ENCODE data around the gene JPH3. TPM values are rescaled to one million over a fixed set of nuclear protein-coding genes. Genes with fewer than 3 reads are reported as not detected.

The JPH3 gene
- polyA plus RNA-seq, 1 donor (not counting 4 experiments of a cell fraction or from before 2014, with no cell fraction given): not detected

- H4K20me1 ChIP-seq (ENCODE audit: control insufficient read depth, extremely low read depth, insufficient read depth, low read length): no peaks in the 10 kb centered on the region
- DNase-seq (ENCODE audit: low read depth, low spot score) (no peak), FAIRE-seq (no peak)
- peaks cover 8 to 10% of the 10 kb centered on the region in 2 experiments for H3K36me3 ChIP-seq (ENCODE audit: control insufficient read depth in 2 of 2, extremely low read depth in 1 of 2, insufficient read depth in 2 of 2, low read length in 2 of 2)
- H2AFZ ChIP-seq (ENCODE audit: control insufficient read depth, low read length): no peak overlapping the region
- no peak overlapping the region for H3K4me3 ChIP-seq (ENCODE audit: control insufficient read depth in 2 of 3, extremely low read depth in 1 of 3, insufficient read depth in 2 of 3, low read depth in 1 of 3, low read length in 3 of 3)
- no peak overlapping the region for H3K9ac ChIP-seq (ENCODE audit: control insufficient read depth, extremely low read depth, insufficient read depth, low read length)
- H3K9me3 ChIP-seq (ENCODE audit: control insufficient read depth, low read depth, low read length): no peaks in the 10 kb centered on the region
- TF ChIP-seq CTCF (optimal IDR thresholded peaks at IDR 0.05 in 1 of 3, IDR thresholded peaks at IDR 0.05 in 1 of 3, conservative IDR thresholded peaks at IDR 0.05 in 1 of 3; ENCODE audit: extremely low read depth in 1 of 3, insufficient read depth in 2 of 3, low read length in 3 of 3) (no peak), EZH2 (IDR thresholded peaks at IDR 0.05; ENCODE audit: low read length) (no peak)
- no peak overlapping the region for H3K27ac ChIP-seq (ENCODE audit: control insufficient read depth, insufficient read depth, low read length)
- no peaks in the 10 kb centered on the region for H3K4me1 ChIP-seq (ENCODE audit: control insufficient read depth, extremely low read depth, insufficient read depth, low read length)
- H3K9me1 ChIP-seq (ENCODE audit: control insufficient read depth, extremely low read depth, insufficient read depth, low read length): no peaks in the 10 kb centered on the region
- no peak overlapping the region for H3K4me2 ChIP-seq (ENCODE audit: control insufficient read depth, extremely low read depth, insufficient read depth, low read depth, low read length)
- no peaks in the 10 kb centered on the region for H3K79me2 ChIP-seq (ENCODE audit: control insufficient read depth, insufficient read depth, low read length)
- H3K27me3 ChIP-seq (ENCODE audit: control insufficient read depth, extremely low read depth, insufficient read depth, low read length): no peaks in the 10 kb centered on the region
- dilution Hi-C loops (cut with MboI; ENCODE audit: extremely low pct_ligation_motif_present, low sequenced_read_pairs): no loop called here
Measured at GRCh38 chr16:87697792-87698191, 95.5 kb downstream of the JPH3 start.

- no peak for TF ChIP-seq EZH2 (IDR thresholded peaks at IDR 0.05; ENCODE audit: low read length)
- no peak for TF ChIP-seq CTCF (optimal IDR thresholded peaks at IDR 0.05 in 1 of 3, IDR thresholded peaks at IDR 0.05 in 1 of 3, conservative IDR thresholded peaks at IDR 0.05 in 1 of 3; ENCODE audit: extremely low read depth in 1 of 3, insufficient read depth in 2 of 3, low read length in 3 of 3)
- H3K9me1 ChIP-seq (ENCODE audit: control insufficient read depth, extremely low read depth, insufficient read depth, low read length): no peaks in the 10 kb centered on the region
Measured at GRCh38 chr16:87698241-87698640, 95.9 kb downstream of the JPH3 start.

More at GRCh38 chr16:87698241-87698640, 95.9 kb downstream of the JPH3 start:
- H3K4me2 ChIP-seq (ENCODE audit: control insufficient read depth, extremely low read depth, insufficient read depth, low read depth, low read length): no peak overlapping the region
- no peaks in the 10 kb centered on the region for H3K9me3 ChIP-seq (ENCODE audit: control insufficient read depth, low read depth, low read length)
- dilution Hi-C loops (cut with MboI; ENCODE audit: extremely low pct_ligation_motif_present, low sequenced_read_pairs): no loop called here
- H3K9ac ChIP-seq (ENCODE audit: control insufficient read depth, extremely low read depth, insufficient read depth, low read length): no peak overlapping the region
- no peaks in the 10 kb centered on the region for H3K27me3 ChIP-seq (ENCODE audit: control insufficient read depth, extremely low read depth, insufficient read depth, low read length)
- H3K36me3 ChIP-seq (ENCODE audit: control insufficient read depth in 2 of 2, extremely low read depth in 1 of 2, insufficient read depth in 2 of 2, low read length in 2 of 2): peaks cover 9 to 10% of the 10 kb centered on the region in 2 experiments
- H3K4me3 ChIP-seq (ENCODE audit: control insufficient read depth in 2 of 3, extremely low read depth in 1 of 3, insufficient read depth in 2 of 3, low read depth in 1 of 3, low read length in 3 of 3): no peak overlapping the region
- H4K20me1 ChIP-seq (ENCODE audit: control insufficient read depth, extremely low read depth, insufficient read depth, low read length): no peaks in the 10 kb centered on the region
- DNase-seq (ENCODE audit: low read depth, low spot score) (no peak), FAIRE-seq (no peak)
- no peaks in the 10 kb centered on the region for H3K4me1 ChIP-seq (ENCODE audit: control insufficient read depth, extremely low read depth, insufficient read depth, low read length)
- H3K79me2 ChIP-seq (ENCODE audit: control insufficient read depth, insufficient read depth, low read length): no peaks in the 10 kb centered on the region
- H3K27ac ChIP-seq (ENCODE audit: control insufficient read depth, insufficient read depth, low read length): no peak overlapping the region
- H2AFZ ChIP-seq (ENCODE audit: control insufficient read depth, low read length): no peak overlapping the region
